Endodermal cell (in vitro differentiated cells): ENCODE data around the gene SYT1. TPM values are rescaled to one million over a fixed set of nuclear protein-coding genes. Genes with fewer than 3 reads are reported as not detected.

Experiments
- DNase-seq: peaks from one replicate; pipeline ENCODE4 v3.0.0-alpha.2; 2017
- H3K27ac ChIP-seq: 2 replicates; pipeline ENCODE4 v1.5.1; 2013; ENCODE audit warnings: mild to moderate bottlenecking, low read depth, low read length, moderate library complexity
- H3K27me3 ChIP-seq: 2 replicates; pipeline ENCODE4 v1.6.1; 2013; ENCODE audit warnings: mild to moderate bottlenecking, low read length, moderate library complexity; ENCODE audit not compliant: insufficient read depth, control insufficient read depth, poor library complexity, severe bottlenecking
- H3K36me3 ChIP-seq: 2 replicates; pipeline ENCODE4 v1.7.0; 2013; ENCODE audit warnings: mild to moderate bottlenecking, low read length, moderate library complexity; ENCODE audit not compliant: control insufficient read depth, insufficient read depth
- H3K4me1 ChIP-seq: one replicate; pipeline ENCODE4 v1.7.0; 2013; ENCODE audit warnings: low read length; ENCODE audit not compliant: control insufficient read depth, insufficient read depth
- H3K4me3 ChIP-seq: 2 replicates; pipeline ENCODE4 v1.5.1; 2013; ENCODE audit warnings: mild to moderate bottlenecking, low read length, moderate library complexity
- H3K9ac ChIP-seq: 2 replicates; pipeline ENCODE4 v1.6.1; 2013; ENCODE audit warnings: mild to moderate bottlenecking, low read length, moderate library complexity; ENCODE audit not compliant: poor library complexity, severe bottlenecking; ENCODE audit errors: extremely low read depth
- H3K9me3 ChIP-seq: 2 replicates; pipeline ENCODE4 v1.6.1; 2013; ENCODE audit warnings: mild to moderate bottlenecking, low read length, moderate library complexity; ENCODE audit not compliant: control insufficient read depth
- H3K27ac Mint-ChIP-seq: 2 replicates; pipeline ENCODE4 v1.8.0; 2020; ENCODE audit warnings: mixed read lengths
- H3K27me3 Mint-ChIP-seq: 2 replicates; pipeline ENCODE4 v1.8.0; 2021; ENCODE audit warnings: mild to moderate bottlenecking, mixed read lengths; ENCODE audit not compliant: insufficient read depth
- H3K36me3 Mint-ChIP-seq: 2 replicates; pipeline ENCODE4 v1.8.0; 2020; ENCODE audit warnings: low read depth, mixed read lengths
- H3K4me1 Mint-ChIP-seq: 2 replicates; pipeline ENCODE4 v1.8.0; 2020; ENCODE audit warnings: mixed read lengths
- H3K4me3 Mint-ChIP-seq: 2 replicates; pipeline ENCODE4 v1.8.0; 2020; ENCODE audit warnings: mild to moderate bottlenecking, moderate library complexity, mixed read lengths
- H3K9me3 Mint-ChIP-seq: 2 replicates; pipeline ENCODE4 v1.8.0; 2020; ENCODE audit warnings: mild to moderate bottlenecking, mixed read lengths
- WGBS, 2 experiments: methylation state at CpG; one replicate each; pipeline versions ENCODE4 v1.1.5 to v1.1.7; 2013; ENCODE audit warnings: missing lambda C conversion rate in 2 of 2, mixed read lengths in 1 of 2; ENCODE audit not compliant: insufficient coverage in 1 of 2, insufficient read length in 1 of 2; 5-methylcytosine and 5-hydroxymethylcytosine counted together
- total RNA-seq, 2 donors: library from RNA; stranded (reverse); fragmentation: NEBNext Ultra II Directional in 1 of 2; extraction: Animal tissue kit (Norgen Biotek cat#: 25700) in 1 of 2; gene quantifications; 2 replicates in 1 of 2; 3 replicates in 1 of 2; pipeline ENCODE4 v1.2.1, GENCODE V29; 2021
- TF ChIP-seq, protein P1 (sequence below): fragments of 200-600 bp; sonication (generic); conservative IDR thresholded peaks from 2 replicates; pipeline ENCODE4 v1.5.0; 2021; ENCODE audit warnings: antibody characterized with exemption, mild to moderate bottlenecking

The SYT1 gene
- total RNA-seq, 2 donors from 2014 or later, result 6.8 to 10.7 TPM

DNA sequence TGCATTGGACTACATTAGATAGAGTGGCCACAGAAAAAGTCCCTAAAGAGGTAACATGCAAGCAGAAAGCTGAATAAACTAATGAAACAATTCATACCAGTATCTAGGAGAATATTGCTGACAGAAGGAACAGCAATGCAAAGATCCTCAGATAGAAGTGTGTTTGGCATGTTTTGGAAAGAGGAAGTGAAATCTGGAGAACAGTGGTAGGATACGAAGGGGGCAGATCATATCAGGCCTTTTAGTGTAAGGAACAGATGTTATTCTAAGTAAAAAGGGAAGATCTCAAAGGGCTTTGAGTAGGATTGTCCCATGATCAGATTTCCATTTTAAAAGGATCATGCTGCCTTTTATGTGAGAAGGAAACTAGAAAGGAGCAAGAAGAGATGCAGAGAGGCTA lies 483.3 kb downstream of the SYT1 start:
- Mint-ChIP-seq H3K4me3 (no peak overlapping the region), H3K4me1 (peaks cover 2% of the 10 kb centered on the region), H3K9me3 (no peaks in the 10 kb centered on the region), H3K36me3 (peaks cover 2% of the 10 kb centered on the region), H3K27me3 (no peaks in the 10 kb centered on the region), H3K27ac (no peak overlapping the region)
- TF ChIP-seq, protein P1, sequence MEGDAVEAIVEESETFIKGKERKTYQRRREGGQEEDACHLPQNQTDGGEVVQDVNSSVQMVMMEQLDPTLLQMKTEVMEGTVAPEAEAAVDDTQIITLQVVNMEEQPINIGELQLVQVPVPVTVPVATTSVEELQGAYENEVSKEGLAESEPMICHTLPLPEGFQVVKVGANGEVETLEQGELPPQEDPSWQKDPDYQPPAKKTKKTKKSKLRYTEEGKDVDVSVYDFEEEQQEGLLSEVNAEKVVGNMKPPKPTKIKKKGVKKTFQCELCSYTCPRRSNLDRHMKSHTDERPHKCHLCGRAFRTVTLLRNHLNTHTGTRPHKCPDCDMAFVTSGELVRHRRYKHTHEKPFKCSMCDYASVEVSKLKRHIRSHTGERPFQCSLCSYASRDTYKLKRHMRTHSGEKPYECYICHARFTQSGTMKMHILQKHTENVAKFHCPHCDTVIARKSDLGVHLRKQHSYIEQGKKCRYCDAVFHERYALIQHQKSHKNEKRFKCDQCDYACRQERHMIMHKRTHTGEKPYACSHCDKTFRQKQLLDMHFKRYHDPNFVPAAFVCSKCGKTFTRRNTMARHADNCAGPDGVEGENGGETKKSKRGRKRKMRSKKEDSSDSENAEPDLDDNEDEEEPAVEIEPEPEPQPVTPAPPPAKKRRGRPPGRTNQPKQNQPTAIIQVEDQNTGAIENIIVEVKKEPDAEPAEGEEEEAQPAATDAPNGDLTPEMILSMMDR, result no peak
- Histone ChIP-seq H3K36me3 (no peaks in the 10 kb centered on the region), H3K27ac (no peak overlapping the region), H3K9me3 (no peaks in the 10 kb centered on the region), H3K27me3 (no peaks in the 10 kb centered on the region), H3K4me1 (no peaks in the 10 kb centered on the region), H3K9ac (no peak overlapping the region), H3K4me3 (no peak overlapping the region)
- no peak for DNase-seq
- WGBS, 2 experiments, result 89 to 91% methylated on average over 1 of the region's 1 CpG

DNA sequence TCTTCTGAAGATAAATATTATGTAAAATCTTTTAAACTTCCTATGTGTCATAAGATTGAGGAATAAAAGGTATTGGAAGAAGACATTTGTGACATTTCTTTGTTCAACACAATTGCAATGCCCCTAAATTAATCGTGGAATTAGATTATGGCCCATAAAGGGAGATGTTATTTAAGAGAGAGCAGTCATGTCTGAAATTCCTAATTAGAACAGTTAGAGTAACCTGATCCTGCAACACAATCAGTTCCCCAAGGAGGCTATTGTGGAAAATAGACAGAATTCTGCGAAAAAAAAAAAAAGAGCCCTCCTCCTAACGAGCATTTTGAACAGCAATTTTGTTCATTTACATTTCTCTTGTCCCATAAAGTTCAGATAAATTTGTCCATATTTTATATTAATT lies 486.7 kb downstream of the SYT1 start:
- Mint-ChIP-seq H3K36me3 (peaks cover 2% of the 10 kb centered on the region), H3K27ac (no peak overlapping the region), H3K9me3 (no peaks in the 10 kb centered on the region), H3K27me3 (no peaks in the 10 kb centered on the region), H3K4me3 (no peak overlapping the region), H3K4me1 (no peaks in the 10 kb centered on the region)
- H3K4me1 ChIP-seq, result no peaks in the 10 kb centered on the region
- H3K9me3 ChIP-seq, result no peaks in the 10 kb centered on the region
- H3K27ac ChIP-seq, result no peak overlapping the region
- TF ChIP-seq, protein P1, result no peak
- H3K4me3 ChIP-seq, result no peak overlapping the region
- H3K9ac ChIP-seq, result no peak overlapping the region
- WGBS, 2 experiments, result 58 to 81% methylated on average over 2 to 3 of the region's 3 CpGs
- no peaks in the 10 kb centered on the region for H3K27me3 ChIP-seq
- H3K36me3 ChIP-seq, result no peaks in the 10 kb centered on the region
- DNase-seq, result no peak

DNA sequence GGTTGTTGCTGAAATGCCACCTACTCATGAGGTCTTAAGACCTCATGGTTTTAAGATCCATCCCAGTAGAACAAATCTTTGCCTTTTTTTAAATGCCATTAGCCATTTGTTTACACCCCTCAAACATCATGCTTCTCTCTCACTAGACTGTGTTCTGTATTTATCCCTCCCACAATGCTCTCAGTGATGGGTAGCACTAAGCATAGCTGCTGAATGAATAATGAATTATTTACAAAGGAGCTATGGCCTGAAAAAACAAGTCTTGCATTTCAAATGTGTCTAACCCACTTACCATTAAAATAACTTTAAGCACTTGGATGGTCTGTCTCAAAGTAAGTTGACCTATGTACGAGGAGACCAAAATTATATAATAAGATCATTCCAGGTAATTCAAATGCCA lies 491.6 kb downstream of the SYT1 start:
- no peak overlapping the region for H3K27ac ChIP-seq
- no peaks in the 10 kb centered on the region for H3K27me3 Mint-ChIP-seq
- H3K4me1 ChIP-seq, result no peaks in the 10 kb centered on the region
- TF ChIP-seq, protein P1, result no peak
- no peak overlapping the region for H3K9ac ChIP-seq
- H3K4me3 Mint-ChIP-seq, result no peak overlapping the region
- no peak overlapping the region for H3K4me3 ChIP-seq
- peaks cover 2% of the 10 kb centered on the region for H3K4me1 Mint-ChIP-seq
- H3K27me3 ChIP-seq, result no peaks in the 10 kb centered on the region
- no peaks in the 10 kb centered on the region for H3K9me3 ChIP-seq
- H3K36me3 ChIP-seq, result no peaks in the 10 kb centered on the region
- no peaks in the 10 kb centered on the region for H3K36me3 Mint-ChIP-seq
- H3K27ac Mint-ChIP-seq, result no peak overlapping the region
- no peak for DNase-seq
- H3K9me3 Mint-ChIP-seq, result no peaks in the 10 kb centered on the region
- 70% methylated on average over 1 of the region's 1 CpG; no CpG with 5 or more reads in 1 of the 2 experiments for WGBS, 2 experiments
